Activated T-cell treated with anti-CD3 and anti-CD28 coated beads, Interleukin-2, amount 50 U/mL, for 48 hours (primary cell): ENCODE results near the gene ADGRD1.

Experiments
- DNase-seq, 2 experiments: peaks; one replicate each; pipeline ENCODE4 v3.0.0-alpha.2; 2020

Gene ADGRD1

DNA sequence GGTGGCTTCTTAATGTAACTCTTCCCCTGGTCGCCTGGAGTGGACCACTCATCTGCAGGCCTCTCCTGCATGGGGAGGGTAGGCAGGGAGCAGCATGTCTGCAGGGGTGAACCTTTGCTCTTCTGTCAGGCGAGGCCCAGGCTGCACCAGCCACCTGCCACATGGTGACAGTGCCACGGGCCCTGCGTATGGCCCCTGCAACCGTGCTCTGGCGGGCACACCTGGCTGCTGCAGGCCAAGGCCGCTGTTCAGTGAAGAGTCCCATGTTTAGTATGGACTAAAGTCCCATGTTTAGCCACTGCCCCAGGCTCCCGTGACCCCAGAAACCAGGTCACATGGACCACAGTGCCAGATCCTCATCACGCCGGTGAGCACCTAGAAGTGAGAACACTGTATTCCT, 187.0 kb downstream of the ADGRD1 start:
- no peak for DNase-seq

DNA sequence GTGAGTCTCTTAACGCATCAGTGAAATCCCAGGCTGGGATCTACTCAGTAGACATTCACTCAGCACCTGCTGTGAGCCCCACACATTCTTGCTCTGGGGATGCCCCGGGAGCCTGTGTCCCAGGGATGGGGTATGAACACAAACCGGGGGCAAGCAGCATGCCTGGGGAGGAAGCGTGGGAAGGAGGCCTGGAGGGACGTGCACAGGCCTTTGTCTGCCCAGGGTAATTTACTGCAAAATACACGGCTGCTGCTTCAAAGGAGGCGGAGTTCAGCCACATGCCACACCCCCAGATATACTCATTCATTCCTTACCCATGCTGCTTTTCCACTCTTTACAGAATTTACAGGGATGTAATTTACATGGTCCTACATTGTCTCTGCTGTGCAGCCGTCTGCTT, 187.8 kb downstream of the ADGRD1 start:
- DNase-seq = no peak

DNA sequence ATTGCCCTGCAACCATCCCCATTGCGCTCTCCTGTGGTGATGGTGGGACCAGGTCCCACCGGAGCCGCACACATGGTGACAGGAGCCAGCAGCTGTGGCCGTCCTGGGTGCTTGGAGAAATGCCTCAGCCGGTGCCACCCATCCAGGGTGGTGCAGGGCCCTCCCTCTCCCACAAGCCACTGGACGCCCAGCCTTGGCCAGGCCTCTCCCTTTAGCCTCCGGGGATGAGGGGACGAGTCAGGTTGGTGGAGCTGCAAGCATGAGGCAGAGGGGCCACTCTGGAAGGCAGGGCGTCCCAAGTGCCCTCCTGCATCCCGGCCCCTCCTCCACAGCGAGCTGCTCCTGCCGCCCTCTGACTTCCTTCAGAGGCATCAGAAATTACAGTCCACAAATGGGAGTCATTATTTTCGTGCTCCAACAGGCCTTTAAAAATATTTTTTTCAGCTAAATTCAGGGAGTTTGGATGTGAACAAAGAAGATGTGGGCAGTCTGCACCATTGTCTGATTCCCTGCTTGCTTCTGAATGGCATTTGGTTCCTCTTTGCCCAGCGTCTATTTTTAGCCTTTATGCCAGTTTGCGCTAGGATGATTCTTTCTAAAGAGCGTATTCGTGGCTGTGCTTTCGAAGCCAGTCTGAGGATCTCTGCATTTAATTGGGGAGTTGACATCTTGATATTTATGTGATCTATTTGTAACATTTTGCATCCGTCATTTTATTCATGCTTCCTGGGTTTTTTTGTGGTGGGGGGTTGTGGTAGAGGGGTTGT, 189.4 kb downstream of the ADGRD1 start:
- DNase-seq = no peak

DNA sequence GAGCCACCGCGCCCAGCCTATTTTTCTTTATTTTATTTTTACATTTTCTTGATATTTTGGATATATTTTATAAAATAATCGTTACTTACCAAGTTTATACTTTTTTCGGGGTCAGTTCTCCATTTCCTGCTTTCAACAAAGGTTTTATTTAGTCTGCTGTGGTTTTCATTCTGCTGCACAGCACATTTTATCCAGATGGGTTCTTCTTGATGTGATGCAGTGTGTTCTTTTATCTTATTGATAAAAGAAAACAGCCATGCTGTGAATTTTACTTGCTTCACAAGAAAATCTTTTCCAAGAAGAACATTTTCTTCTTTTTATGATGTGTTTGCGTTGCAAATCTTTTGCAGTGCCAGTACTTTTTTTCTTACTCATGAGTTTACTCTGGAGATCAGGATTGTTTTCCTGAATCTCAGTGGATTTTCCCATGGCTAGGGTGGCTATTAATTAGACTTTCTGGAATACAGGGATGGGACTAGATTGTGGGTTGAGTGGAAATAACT, 192.5 kb downstream of the ADGRD1 start:
- DNase-seq = no peak

DNA sequence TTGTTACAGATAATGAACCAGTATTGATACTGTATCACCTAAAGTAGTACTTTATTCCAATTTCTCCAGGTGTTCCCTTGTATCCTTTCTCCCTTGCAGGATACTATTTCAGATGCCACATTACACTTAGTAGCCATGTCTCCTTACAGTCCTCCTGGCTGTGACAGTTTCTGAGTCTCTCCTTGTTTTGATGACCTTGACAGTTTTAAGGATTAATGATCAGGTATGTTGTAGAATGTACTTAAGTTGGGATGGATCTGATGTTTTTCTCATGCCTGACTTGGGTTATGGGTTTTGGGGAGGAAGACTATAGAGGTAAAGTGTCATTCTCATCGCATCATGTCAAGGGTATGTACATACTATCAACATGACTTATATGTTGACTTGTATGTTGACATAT, 193.6 kb downstream of the ADGRD1 start:
- DNase-seq = no peak

DNA sequence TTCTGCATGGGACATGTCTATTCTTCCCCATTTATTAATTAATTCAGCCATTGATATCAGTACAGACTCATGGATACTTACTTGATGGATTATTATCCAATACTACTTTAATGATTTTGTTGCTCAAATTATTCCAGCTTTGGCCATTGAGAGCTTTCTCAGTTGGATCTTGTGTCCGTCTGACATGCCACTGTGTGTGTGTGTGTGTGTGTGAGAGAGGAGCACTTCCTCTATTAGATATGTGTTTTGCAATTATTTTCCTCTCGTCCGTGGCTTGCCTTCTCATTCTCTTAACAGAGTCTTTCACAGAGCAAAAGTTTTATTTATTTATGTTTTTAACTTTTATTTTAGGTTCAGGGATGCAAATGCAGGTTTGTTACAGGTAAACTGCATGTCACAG, 194.2 kb downstream of the ADGRD1 start:
- no peak for DNase-seq

DNA sequence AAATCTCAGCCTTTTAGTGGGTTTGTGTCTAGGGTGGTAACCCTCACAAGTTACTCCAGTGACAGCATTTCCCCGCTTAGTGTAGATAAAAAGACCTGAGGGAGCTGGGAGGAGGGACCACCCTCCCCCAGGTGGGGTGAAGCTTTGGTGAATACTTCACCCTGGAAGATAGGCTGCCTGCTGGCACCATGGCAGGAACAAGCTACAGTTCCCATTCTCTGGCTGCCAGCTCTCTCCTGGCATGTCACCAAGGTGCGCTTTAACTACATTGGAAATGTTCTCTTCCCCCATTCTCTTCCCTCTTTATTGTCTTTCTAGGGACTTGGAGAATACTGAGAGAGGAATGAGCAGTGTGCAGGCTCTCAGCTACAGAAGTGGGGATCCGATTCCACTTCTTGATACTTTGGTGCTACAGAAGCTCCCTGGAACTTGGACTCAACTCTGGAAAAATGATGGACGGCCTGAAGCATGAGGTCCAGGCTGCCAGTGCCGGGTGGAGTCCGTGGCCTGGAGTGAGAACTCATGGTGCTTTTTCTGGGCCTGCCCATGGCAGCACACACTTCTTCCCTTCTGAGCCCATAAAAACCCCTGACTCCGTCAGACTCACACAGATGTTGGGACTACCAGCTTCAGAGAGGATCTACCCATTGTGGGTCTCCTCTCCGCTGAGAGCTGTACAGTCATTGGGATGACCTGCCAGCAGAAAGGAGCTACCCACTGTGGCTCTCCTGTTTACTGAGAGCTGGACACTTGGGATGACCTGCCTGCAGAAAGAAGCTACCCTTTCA, 198.0 kb downstream of the ADGRD1 start:
- DNase-seq = no peak

DNA sequence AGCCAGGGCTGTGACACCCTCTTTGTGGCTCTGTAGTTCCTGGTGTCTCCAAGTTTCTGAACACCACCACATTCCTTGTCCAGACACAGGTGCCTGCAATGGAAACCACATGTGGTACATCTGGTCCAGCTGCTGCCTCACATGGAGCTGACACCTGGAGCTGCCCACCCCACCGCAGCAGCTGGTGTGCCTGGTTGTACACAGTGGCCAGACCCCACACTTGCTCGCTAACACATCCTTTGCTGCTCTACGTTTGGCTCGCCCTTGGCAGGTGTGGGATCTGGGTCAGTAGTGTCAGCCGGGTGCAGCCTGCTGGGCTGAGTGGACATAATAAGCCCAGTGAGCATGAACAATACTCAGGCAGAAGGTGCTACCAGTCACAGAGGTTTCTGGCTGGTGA, 198.9 kb downstream of the ADGRD1 start:
- DNase-seq = no peak

DNA sequence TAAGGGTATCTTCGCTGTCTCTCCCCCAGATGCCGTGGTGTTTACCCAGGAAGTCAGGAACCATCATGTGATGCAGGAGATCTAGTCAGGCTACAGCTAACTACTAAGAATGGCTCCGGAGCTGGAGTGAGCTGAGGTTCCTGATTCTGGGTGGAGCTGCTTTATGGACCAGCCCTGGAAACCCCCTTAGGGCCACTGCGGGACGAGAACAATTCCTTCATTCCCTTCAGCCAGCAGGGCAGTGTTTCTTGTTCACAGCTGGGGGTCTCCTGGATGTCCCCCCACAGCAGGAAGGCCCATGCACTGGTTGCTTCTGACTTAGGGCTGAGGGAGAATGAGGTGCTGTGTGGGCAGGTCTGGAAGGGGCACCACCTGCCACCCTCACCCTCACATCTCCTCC, 199.3 kb downstream of the ADGRD1 start:
- no peak for DNase-seq

DNA sequence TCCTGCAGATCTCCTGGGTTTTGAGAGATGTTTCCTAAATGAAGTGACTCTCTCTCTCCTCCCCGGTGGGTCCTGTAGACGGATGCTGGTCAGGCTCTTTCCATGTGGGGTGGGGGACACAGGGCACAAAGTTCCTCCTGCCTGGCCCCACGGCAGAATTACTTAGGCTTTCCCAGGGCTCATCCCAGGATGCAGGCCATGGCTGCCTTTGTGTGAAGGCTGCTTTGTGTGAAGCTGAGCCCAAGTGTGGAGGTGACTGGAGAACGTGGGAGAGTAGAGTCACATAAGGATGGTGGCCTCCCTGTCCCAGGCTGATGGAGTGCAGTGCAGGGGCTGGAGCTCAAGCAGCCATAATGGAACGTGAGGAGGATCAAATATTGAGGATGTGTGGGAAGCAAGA, 200.2 kb downstream of the ADGRD1 start:
- no peak for DNase-seq

DNA sequence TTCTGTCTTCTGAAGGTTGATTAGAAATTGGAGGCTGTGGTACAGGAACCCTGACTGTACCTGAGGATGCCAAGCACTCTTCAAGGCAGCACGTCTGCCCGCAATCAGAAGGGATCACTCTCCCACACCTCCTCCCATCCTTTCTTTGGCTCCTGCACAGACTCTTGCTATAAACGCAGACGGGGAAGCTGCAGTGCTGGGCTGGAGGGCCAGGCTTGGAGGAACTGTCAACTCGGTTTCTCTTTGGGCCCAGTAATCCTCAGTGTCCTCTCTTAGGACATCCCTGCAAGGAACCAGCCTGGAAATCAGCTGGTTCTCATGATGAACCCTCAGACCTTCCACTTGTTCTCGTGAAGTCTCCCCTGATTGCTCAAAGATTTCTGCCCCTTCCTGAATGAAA, 201.4 kb downstream of the ADGRD1 start:
- DNase-seq = no peak

DNA sequence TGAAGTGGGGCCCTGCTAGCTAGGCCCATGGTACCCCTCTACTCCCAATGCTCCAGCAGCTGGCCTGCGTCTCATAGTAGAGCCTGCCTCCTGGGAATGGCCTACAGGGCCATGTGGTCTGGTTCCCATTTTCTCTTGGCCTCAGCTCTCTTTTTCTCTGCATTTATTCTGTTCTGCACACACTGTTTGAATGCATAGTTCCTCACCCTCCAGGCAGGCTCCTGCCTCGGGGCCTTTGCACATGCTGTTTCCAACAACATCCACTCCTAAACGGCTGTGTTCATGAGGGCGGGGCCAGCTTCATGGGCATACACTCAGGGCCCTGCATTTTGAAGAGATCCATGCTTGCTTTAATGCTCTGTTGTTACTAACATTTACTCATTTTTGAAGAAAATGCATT, 204.0 kb downstream of the ADGRD1 start:
- DNase-seq = no peak

DNA sequence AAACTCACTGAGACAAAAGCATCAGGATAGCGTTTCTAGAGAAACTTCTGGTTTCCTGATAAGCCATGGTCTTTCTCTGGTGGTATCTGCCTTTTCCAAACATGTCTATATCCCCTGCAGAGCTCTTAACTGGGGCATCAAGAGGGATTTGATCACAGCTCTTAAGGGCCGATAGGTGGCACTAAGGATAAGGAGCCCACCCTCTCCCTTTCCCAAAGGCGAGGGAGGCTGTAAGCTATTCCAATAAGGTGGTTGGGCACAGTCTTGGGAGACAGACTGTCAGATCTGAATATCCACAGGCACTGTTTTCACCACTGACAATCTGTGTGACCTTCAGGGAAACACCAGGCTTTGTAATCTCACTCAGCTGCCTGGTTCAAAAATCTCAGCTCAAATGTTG, 206.0 kb downstream of the ADGRD1 start:
- no peak for DNase-seq

DNA sequence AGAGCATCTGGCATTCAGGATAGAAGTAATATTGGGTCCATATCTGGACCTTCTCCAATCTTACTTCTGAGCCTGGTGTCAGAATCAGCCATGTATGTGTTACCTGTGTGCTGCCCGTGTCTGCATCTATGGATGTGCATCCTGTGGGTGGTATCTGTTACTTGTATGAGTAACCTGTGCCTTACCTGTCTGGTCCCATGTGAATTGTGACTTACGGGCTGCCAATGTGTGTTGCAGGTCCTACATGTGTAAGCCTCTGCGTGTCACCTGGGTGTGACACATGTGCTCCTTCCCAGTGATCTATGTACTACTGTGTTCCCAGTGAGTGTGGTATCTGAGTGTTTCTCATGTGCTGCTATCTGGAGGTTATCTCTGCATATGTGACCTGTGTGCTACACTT, 208.4 kb downstream of the ADGRD1 start:
- DNase-seq = no peak

DNA sequence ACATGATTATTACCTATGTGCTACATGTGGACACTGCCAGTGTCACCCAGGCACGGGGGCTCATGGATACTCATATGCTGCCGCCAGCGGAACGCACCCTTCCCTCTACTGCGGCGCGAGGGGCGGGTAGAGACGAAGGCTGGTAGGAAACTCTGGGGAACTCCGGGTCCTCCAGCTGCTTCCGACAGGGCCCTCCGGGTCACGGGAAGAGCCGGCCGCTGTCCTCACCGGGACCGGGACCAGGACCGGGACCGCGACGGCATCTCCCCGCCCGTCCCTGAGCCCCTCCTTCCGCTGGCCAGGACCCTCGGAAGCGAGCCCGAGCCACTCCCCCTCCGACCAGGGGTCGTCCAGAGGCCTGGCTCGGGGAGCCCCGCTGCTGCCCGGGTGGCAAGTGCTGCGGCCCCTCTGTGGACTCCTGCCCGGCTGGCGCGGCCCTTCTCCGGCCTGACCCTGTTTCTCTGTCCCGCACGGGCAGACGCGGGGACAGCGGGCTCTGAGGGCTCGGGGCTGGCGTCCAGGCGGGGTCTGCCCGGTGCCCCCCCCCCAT, 209.6 kb downstream of the ADGRD1 start:
- DNase-seq = no peak

DNA sequence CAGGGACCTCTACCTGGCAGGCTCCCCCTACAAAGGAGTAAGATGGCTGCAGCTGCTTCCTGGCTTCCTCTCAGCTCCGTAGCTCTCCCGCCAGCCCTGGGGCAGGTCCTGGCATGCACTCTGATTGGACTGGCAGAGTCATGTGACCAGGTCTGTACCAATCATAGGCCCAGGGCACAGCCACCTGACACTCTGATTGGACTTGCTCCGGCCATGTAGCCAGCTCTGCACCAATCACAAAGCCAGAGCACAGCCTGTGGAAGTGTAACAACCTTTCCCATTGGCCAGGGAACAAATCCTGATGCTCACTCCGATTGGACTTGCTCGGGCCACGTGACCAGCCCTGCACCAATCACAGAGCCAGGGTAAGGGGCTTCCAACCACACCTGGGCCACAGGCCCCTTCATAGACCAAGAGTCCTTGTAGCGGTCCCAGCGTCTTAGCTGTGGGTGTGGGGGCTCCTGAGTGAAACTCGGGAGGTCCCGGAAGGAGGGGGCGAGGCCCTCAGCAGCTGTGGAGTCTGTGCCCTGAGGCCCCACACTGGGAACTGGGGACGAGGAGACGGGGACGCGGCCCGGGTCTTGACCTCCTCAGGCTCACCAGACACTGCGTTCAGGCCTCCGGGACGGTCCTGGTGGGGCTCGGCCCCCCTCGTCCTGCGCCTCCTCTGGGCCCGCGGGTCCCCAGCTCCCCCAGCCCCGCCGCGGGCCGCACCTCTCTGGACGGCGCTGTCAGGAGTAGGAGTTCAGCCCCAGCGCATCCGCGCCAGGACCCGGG, 210.6 kb downstream of the ADGRD1 start:
- DNase-seq = no peak

DNA sequence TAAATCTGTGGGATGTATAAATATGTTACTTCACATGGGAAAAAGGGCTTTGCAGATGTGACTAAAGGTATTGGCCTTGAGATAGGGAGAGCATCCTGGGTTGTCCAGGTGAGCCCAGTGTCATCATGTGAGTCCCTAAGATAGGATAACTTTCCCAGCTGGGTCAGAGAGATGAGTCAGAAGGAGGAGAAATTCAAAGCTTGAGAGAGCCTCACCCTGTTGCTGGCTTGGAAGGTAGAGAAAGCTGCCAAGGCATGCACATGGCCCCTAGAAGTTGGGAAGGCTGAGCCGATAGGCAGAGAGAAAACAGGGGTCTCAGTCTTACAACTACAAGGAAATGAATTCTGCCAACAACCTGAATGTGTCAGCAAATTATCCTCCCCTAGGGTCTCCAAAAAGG, 213.0 kb downstream of the ADGRD1 start:
- no peak for DNase-seq

DNA sequence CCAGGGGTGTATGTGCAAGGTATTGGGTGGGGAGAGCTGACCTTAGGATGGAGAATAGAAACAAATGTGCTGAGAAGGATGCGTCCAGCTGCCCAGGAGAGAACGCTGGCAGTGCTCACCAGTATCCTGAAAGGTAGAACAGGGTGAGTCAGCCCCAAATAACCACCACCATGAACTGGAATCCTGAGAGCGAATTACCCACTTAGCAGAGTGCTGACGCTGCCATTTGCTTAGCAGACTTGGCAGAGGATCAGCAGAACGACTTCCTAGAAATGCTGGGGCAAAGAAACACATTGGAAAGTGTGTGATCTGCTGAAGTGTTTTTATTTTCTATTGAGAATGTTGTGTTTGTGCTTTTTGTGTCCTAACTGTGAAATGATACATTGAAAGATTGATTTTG, 213.6 kb downstream of the ADGRD1 start:
- DNase-seq = no peak

DNA sequence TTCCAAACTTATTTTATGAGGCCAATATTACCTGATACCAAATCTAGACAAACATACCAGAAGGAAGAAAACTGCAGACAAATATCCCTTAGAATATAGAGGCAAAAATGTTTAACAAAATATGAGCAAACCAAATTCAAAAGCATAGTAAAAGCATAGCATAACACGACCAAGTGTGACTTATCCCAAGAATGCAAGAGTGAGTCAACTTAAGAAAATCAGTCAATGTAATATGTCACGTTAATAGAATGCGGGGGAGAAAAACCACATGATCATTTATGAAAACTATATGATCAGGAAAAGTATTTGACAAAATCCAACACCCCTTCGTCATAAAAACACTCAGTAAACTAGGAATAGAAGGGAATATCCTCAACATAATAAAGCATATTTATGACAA, 217.3 kb downstream of the ADGRD1 start:
- no peak for DNase-seq

DNA sequence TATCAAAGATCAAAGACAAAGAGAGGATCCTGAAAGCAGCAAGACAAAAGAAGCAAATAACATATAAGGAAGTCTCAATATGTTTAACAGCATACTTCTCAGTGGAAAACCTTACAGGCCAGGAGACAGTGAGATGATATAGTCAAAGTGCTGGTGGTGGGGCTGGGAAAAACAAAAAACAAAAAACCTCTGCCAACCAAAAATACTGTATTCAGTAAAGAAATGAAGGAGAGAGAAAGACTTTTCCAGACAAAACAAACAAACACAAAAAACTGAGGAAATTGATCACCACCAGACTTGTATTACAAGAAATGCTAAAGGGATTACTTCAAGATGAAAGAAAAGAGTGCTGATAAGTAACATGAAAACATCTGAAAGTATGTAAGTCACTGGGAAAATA, 221.2 kb downstream of the ADGRD1 start:
- DNase-seq = no peak

DNA sequence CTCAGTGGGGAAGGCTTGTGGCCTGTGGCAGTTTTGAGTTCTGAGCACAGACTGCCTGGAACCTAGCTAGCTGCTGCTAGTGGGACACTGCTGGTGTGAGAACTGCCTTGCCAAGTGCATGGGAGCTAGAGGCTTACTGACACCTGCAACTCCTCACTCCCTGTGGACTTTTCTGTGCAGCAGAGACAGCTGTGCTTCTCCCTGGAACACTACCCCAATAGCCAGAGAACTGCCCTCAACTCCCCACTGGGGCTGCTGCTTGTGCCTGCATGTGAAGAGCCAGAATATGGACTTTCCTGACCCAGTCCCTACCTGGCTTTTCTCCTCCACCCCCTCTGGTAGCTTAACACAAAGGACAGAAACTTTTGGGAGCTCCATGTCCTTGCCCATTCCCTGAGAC, 222.6 kb downstream of the ADGRD1 start:
- no peak for DNase-seq

DNA sequence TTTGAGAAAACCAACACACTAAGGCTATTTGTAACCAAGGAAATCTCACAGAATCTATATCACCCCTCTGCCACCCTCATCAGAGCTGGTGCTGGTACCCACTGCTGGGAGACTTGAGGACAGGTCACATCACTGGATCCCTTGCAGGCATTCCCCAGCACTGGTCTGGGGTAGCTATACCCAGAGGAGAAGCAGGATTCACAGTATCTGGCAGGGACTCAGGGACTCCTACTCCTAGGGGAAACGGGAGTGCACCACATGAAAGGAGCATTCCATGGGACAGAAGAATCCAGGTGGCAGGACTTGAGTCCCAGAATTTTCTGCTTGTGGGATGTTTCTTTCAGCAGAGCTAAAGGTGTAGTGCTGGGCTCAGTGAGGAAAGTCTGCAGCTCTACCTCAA, 223.2 kb downstream of the ADGRD1 start:
- DNase-seq = no peak

DNA sequence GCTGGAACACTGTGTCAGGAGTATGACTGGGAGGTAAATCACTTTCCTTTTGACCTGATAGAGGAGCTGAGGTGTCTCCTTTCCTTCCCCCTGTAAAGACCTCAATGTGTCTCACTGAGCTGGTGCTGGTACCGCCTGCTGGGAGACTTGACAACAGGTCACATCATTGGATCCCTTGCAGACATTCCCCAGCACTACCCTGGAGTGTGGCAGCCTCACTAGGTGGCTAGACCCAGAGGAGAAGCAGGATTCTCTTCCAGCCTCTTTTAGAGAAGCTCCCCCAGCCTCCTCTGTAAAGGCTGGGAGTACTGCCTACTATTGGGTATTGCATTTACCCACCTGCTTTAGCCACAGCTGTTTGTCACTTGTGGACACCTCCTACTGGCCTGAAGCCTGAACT, 223.9 kb downstream of the ADGRD1 start:
- DNase-seq = no peak
